H9 (cell line): ENCODE results near the gene CABLES2. TPM values are rescaled to one million over a fixed set of nuclear protein-coding genes. Genes with fewer than 3 reads are reported as not detected.

Experiments
- DNase-seq: peaks from one replicate; pipeline ENCODE4 v3.0.0-alpha.2; 2017
- H2AFZ ChIP-seq: one replicate; pipeline ENCODE4 v1.6.1; 2013; ENCODE audit warnings: mild to moderate bottlenecking, low read length, control low read depth, moderate library complexity
- H2AK5ac ChIP-seq: 2 replicates; pipeline ENCODE4 v1.6.1; 2013; ENCODE audit warnings: low read length, control low read depth, mixed read lengths; ENCODE audit not compliant: insufficient read length
- H2BK120ac ChIP-seq: one replicate; pipeline ENCODE4 v1.6.1; 2013; ENCODE audit warnings: low read depth, mild to moderate bottlenecking, low read length, control low read depth, inconsistent platforms; ENCODE audit not compliant: poor library complexity, severe bottlenecking
- H2BK12ac ChIP-seq: 2 replicates; pipeline ENCODE4 v1.6.1; 2013; ENCODE audit warnings: low read length, control low read depth, mixed read lengths, low read depth; ENCODE audit not compliant: insufficient read length
- H2BK15ac ChIP-seq: 2 replicates; pipeline ENCODE4 v1.6.1; 2013; ENCODE audit warnings: low read depth, low read length, control low read depth
- H2BK20ac ChIP-seq: one replicate; pipeline ENCODE4 v1.6.1; 2013; ENCODE audit warnings: low read depth, mild to moderate bottlenecking, low read length, control low read depth, inconsistent platforms; ENCODE audit not compliant: poor library complexity, severe bottlenecking
- H2BK5ac ChIP-seq: 2 replicates; pipeline ENCODE4 v1.6.1; 2013; ENCODE audit warnings: low read length, control low read depth, mixed read lengths; ENCODE audit not compliant: insufficient read length
- H3K14ac ChIP-seq: 2 replicates; pipeline ENCODE4 v1.6.1; 2013; ENCODE audit warnings: low read length, control low read depth; ENCODE audit not compliant: insufficient read depth
- H3K18ac ChIP-seq: 2 replicates; pipeline ENCODE4 v1.6.1; 2013; ENCODE audit warnings: low read depth, mild to moderate bottlenecking, mixed read lengths, low read length, control low read depth; ENCODE audit not compliant: insufficient read length
- H3K23ac ChIP-seq: 2 replicates; pipeline ENCODE4 v1.6.1; 2013; ENCODE audit warnings: low read length, control low read depth, mixed read lengths, low read depth; ENCODE audit not compliant: insufficient read length
- H3K23me2 ChIP-seq: 2 replicates; pipeline ENCODE4 v1.6.1; 2013; ENCODE audit warnings: low read depth, mild to moderate bottlenecking, mixed read lengths, low read length, control low read depth; ENCODE audit not compliant: insufficient read length, poor library complexity, severe bottlenecking
- H3K27ac ChIP-seq: 2 replicates; pipeline ENCODE4 v1.5.1; 2013; ENCODE audit warnings: low read length, control low read depth, mixed read lengths, low read depth; ENCODE audit not compliant: insufficient read length
- H3K27me3 ChIP-seq: 2 replicates; pipeline ENCODE4 v1.6.1; 2013; ENCODE audit warnings: low read length, control low read depth, inconsistent platforms; ENCODE audit not compliant: insufficient read depth
- H3K4ac ChIP-seq: 2 replicates; pipeline ENCODE4 v1.6.1; 2013; ENCODE audit warnings: low read depth, mild to moderate bottlenecking, control low read depth, inconsistent platforms, low read length, moderate library complexity
- H3K4me1 ChIP-seq: 2 replicates; pipeline ENCODE4 v1.6.1; 2013; ENCODE audit warnings: low read length, control low read depth, inconsistent platforms; ENCODE audit not compliant: insufficient read depth
- H3K4me2 ChIP-seq: 2 replicates; pipeline ENCODE4 v1.6.1; 2013; ENCODE audit warnings: low read length, control low read depth, mixed read lengths; ENCODE audit not compliant: insufficient read length, insufficient read depth
- H3K56ac ChIP-seq: 2 replicates; pipeline ENCODE4 v1.6.1; 2013; ENCODE audit warnings: low read depth, mild to moderate bottlenecking, mixed read lengths, low read length, control low read depth; ENCODE audit not compliant: insufficient read length
- H3K79me1 ChIP-seq: 2 replicates; pipeline ENCODE4 v1.6.1; 2013; ENCODE audit warnings: low read depth, mild to moderate bottlenecking, moderate library complexity, low read length, control low read depth, inconsistent platforms; ENCODE audit not compliant: insufficient read depth, poor library complexity, severe bottlenecking
- H3K79me2 ChIP-seq: 2 replicates; pipeline ENCODE4 v1.6.1; 2013; ENCODE audit warnings: low read length, control low read depth, inconsistent platforms; ENCODE audit not compliant: insufficient read depth
- H3K9ac ChIP-seq: 2 replicates; pipeline ENCODE4 v1.6.1; 2013; ENCODE audit warnings: low read length, control low read depth, mixed read lengths; ENCODE audit not compliant: insufficient read length; ENCODE audit errors: extremely low read depth
- H3K9me3 ChIP-seq: one replicate; pipeline ENCODE4 v1.6.1; 2013; ENCODE audit warnings: low read depth, low read length, inconsistent platforms; ENCODE audit not compliant: control insufficient read depth
- H3T11ph ChIP-seq: one replicate; pipeline ENCODE4 v1.6.1; 2013; ENCODE audit warnings: mild to moderate bottlenecking, low read length, control low read depth, inconsistent platforms
- H4K20me1 ChIP-seq: one replicate; pipeline ENCODE4 v1.6.1; 2013; ENCODE audit not compliant: control insufficient read depth, insufficient read length, insufficient read depth
- H4K5ac ChIP-seq: 2 replicates; pipeline ENCODE4 v1.6.1; 2013; ENCODE audit warnings: low read depth, mild to moderate bottlenecking, mixed read lengths, low read length, control low read depth; ENCODE audit not compliant: insufficient read length
- H4K8ac ChIP-seq: replicated peaks from 2 replicates; pipeline ENCODE4 v1.6.1; 2013; ENCODE audit warnings: low read length, control low read depth, mixed read lengths, low read depth; ENCODE audit not compliant: insufficient read length
- H4K91ac ChIP-seq: 2 replicates; pipeline ENCODE4 v1.6.1; 2013; ENCODE audit warnings: low read depth, mild to moderate bottlenecking, moderate library complexity, mixed read lengths, low read length, control low read depth; ENCODE audit not compliant: insufficient read length
- H3K27ac Mint-ChIP-seq, 3 experiments: 2 replicates in 2 of 3; 3 replicates in 1 of 3; pipeline ENCODE4 v1.8.0; 2020 to 2021; ENCODE audit warnings: mixed read lengths in 3 of 3, mild to moderate bottlenecking in 1 of 3, moderate library complexity in 1 of 3
- H3K27me3 Mint-ChIP-seq: 2 replicates; pipeline ENCODE4 v1.8.0; 2021; ENCODE audit warnings: low read depth, mild to moderate bottlenecking, moderate library complexity, mixed read lengths
- H3K36me3 Mint-ChIP-seq, 3 experiments: 2 replicates in 2 of 3; 3 replicates in 1 of 3; pipeline ENCODE4 v1.8.0; 2020 to 2021; ENCODE audit warnings: low read depth in 3 of 3, mixed read lengths in 3 of 3; ENCODE audit not compliant: insufficient read depth in 1 of 3
- H3K4me1 Mint-ChIP-seq, 2 experiments: 2 replicates each; pipeline ENCODE4 v1.8.0; 2020; ENCODE audit warnings: mixed read lengths in 2 of 2
- H3K4me3 Mint-ChIP-seq, 2 experiments: 2 replicates in 1 of 2; 3 replicates in 1 of 2; pipeline ENCODE4 v1.8.0; 2020 to 2021; ENCODE audit warnings: mild to moderate bottlenecking in 2 of 2, mixed read lengths in 2 of 2, moderate library complexity in 1 of 2
- H3K9me3 Mint-ChIP-seq, 2 experiments: 2 replicates in 1 of 2; 3 replicates in 1 of 2; pipeline ENCODE4 v1.8.0; 2020; ENCODE audit warnings: mild to moderate bottlenecking in 2 of 2, mixed read lengths in 2 of 2, moderate library complexity in 1 of 2
- CTCF ChIP-seq: fragments of 200-600 bp; sonication (generic); conservative IDR thresholded peaks from 3 replicates; pipeline ENCODE4 v1.8.0; 2021; ENCODE audit warnings: antibody characterized with exemption, mild to moderate bottlenecking
- WGBS: extraction: QIAGEN DNeasy Blood & Tissue Kit; methylation state at CpG from one replicate; pipeline ENCODE4 v1.1.7; 2013; ENCODE audit warnings: missing lambda C conversion rate, low lambda C conversion rate, mixed read lengths; ENCODE audit not compliant: insufficient read length; ENCODE audit errors: extremely low coverage; 5-methylcytosine and 5-hydroxymethylcytosine counted together
- total RNA-seq: library from RNA; stranded (reverse); gene quantifications from 2 replicates; pipeline ENCODE4 v1.2.1, GENCODE V29; 2021

Gene CABLES2
- total RNA-seq, 1 experiment from 2014 or later, result 10.8 TPM

- Histone ChIP-seq H2BK15ac (no peak overlapping the region), H2AFZ (no peak overlapping the region), H3K14ac (no peak overlapping the region), H3K27ac (no peak overlapping the region), H4K5ac (no peak overlapping the region), H4K20me1 (no peaks in the 10 kb centered on the region), H2BK12ac (no peak overlapping the region), H2BK120ac (no peak overlapping the region), H3K79me1 (no peaks in the 10 kb centered on the region), H3K4me2 (no peak overlapping the region), H3K4ac (no peak overlapping the region), H3K4me1 (no peaks in the 10 kb centered on the region; the same call in 1 of the 2 replicates), H3K79me2 (no peaks in the 10 kb centered on the region), H2BK5ac (no peak overlapping the region), H3K27me3 (no peaks in the 10 kb centered on the region), H2BK20ac (no peak overlapping the region), H3K23ac (no peak overlapping the region), H3T11ph (no peak overlapping the region), H3K23me2 (no peaks in the 10 kb centered on the region), H3K9me3 (no peaks in the 10 kb centered on the region), H3K9ac (no peak overlapping the region), H4K8ac (no peak overlapping the region), H3K56ac (no peak overlapping the region), H4K91ac (no peak overlapping the region), H2AK5ac (no peak overlapping the region), H3K18ac (no peak overlapping the region)
- no peak overlapping the region for H3K27ac Mint-ChIP-seq
- H3K36me3 Mint-ChIP-seq, result peaks cover 0 to 4% (median 4%) of the 10 kb centered on the region in 3 experiments; a peak in 1 of 7 replicates
- no CpG with 5 or more reads among the region's 10 CpGs for WGBS
- H3K9me3 Mint-ChIP-seq, result peaks cover 3 to 5% of the 10 kb centered on the region in 2 experiments; a peak in 2 of 5 replicates
- no peaks in the 10 kb centered on the region; the same call in 1 of the 2 replicates for H3K27me3 Mint-ChIP-seq
- no peak overlapping the region for H3K4me3 Mint-ChIP-seq
- H3K4me1 Mint-ChIP-seq, result peaks cover 9 to 40% of the 10 kb centered on the region in 2 experiments
- DNase-seq, result no peak
- TF ChIP-seq CTCF, result no peak
Measured at GRCh38 chr20:62423326-62423706, 16.2 kb upstream of the CABLES2 start.
